Measurements from ENCODE around the gene NRF1. TPM values are rescaled to one million over a fixed set of nuclear protein-coding genes. Genes with fewer than 3 reads are reported as not detected.

The NRF1 gene
- total and polyA plus RNA-seq, 10 of the 15 experiments (the other 5 are each of a cell fraction or from before 2014, with no cell fraction given), result 3.5 to 23.1 (median 13.5) TPM

DNA sequence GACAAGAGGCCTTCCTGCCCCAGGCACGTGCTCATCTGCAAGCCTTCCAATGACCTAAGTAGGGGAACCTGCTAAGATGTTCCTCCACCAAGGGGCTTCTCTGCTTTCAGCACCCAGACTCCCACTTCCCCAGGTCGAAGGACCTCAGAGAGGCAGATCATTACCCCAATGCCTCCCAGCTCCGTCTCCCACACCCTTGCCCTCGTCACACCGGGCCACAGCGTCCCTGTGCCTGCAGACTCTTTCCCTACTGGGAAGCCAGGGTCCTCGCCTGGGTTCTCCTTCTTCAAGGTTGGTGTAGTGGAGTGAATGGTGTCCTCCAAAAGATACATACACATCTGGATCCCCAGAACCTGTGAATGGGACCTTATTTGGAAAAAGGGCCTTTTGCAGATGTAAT is 189.4 kb downstream of the NRF1 start (continued):
- TF ChIP-seq DPF2 (IDR thresholded peaks at IDR 0.05) (no peak), EGR1 (IDR thresholded peaks at IDR 0.05; ENCODE audit: borderline replicate concordance in 1 of 2, low read depth in 2 of 2, low read length in 2 of 2) (no peak)

DNA sequence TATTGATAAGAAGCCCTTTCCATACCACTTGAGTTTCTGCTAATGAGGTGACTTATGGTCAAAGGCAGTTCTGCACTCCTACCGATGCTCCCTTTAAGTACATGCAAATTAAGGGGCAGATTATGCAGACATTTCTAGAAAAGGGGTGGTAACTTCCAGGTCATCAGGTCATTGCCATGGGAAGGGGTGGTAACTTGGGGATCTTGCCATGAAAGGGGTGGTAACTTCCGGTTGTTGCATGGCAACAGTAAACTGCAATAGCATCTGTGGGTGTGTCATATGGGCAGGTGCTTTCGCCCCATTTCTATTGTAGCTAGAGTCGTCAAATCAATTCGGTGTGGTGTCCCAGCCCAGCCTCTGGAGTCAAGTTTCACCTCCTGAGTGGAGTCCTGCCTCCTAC is 190.4 kb downstream of the NRF1 start:
- no peaks in the 10 kb centered on the region for H3K79me2 ChIP-seq (ENCODE audit: control insufficient read depth, insufficient read depth, low read length)
- no peaks in the 10 kb centered on the region for H4K20me1 ChIP-seq (ENCODE audit: control insufficient read depth, insufficient read depth)

More for the DNA sequence above, 190.4 kb downstream of the NRF1 start:
- RAD21 ChIA-PET (ENCODE audit: unreplicated experiment), result no interaction called here
- no peak for DNase-seq (ENCODE audit: low read depth, low spot score)
- POLR2A ChIA-PET, result no interaction called here
- no peak overlapping the region for H3K9ac ChIP-seq (ENCODE audit: control insufficient read depth, insufficient read depth, low read length)
- no peak overlapping the region for H3K27ac ChIP-seq (ENCODE audit: control insufficient read depth, insufficient read depth)
- no peaks in the 10 kb centered on the region for H3K9me3 ChIP-seq (replicated peaks; ENCODE audit: control insufficient read depth, insufficient read depth, low read length)
- TF ChIP-seq PML (IDR thresholded peaks at IDR 0.05; ENCODE audit: low read length) (no peak), EZH2 (IDR thresholded peaks at IDR 0.05; ENCODE audit: borderline replicate concordance, control insufficient read depth, low read depth, low read length) (no peak), NR2C1 (IDR thresholded peaks at IDR 0.05) (peak; percentile 20; the same call in 1 of the 2 replicates), ZNF217 (IDR thresholded peaks at IDR 0.05) (no peak), EED (IDR thresholded peaks at IDR 0.05; ENCODE audit: low read depth) (no peak)
- TF ChIP-seq, protein P1, sequence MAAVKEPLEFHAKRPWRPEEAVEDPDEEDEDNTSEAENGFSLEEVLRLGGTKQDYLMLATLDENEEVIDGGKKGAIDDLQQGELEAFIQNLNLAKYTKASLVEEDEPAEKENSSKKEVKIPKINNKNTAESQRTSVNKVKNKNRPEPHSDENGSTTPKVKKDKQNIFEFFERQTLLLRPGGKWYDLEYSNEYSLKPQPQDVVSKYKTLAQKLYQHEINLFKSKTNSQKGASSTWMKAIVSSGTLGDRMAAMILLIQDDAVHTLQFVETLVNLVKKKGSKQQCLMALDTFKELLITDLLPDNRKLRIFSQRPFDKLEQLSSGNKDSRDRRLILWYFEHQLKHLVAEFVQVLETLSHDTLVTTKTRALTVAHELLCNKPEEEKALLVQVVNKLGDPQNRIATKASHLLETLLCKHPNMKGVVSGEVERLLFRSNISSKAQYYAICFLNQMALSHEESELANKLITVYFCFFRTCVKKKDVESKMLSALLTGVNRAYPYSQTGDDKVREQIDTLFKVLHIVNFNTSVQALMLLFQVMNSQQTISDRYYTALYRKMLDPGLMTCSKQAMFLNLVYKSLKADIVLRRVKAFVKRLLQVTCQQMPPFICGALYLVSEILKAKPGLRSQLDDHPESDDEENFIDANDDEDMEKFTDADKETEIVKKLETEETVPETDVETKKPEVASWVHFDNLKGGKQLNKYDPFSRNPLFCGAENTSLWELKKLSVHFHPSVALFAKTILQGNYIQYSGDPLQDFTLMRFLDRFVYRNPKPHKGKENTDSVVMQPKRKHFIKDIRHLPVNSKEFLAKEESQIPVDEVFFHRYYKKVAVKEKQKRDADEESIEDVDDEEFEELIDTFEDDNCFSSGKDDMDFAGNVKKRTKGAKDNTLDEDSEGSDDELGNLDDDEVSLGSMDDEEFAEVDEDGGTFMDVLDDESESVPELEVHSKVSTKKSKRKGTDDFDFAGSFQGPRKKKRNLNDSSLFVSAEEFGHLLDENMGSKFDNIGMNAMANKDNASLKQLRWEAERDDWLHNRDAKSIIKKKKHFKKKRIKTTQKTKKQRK (IDR thresholded peaks at IDR 0.05; ENCODE audit: low read depth, low read length), result no peak
- WGBS (ENCODE audit: insufficient coverage, insufficient replicate concordance, low lambda C conversion rate, missing lambda C conversion rate), result 48% methylated on average over 5 of the region's 5 CpGs
- in situ Hi-C loops (cut with MboI) (no loop called here), intact Hi-C loops (cut with micrococcal nuclease; ENCODE audit: unreplicated experiment) (no loop called here)
- ATAC-seq, result no peak
- no peak overlapping the region for H2AFZ ChIP-seq (ENCODE audit: control insufficient read depth, low read depth, low read length)
- no peak overlapping the region for H3K4me2 ChIP-seq (ENCODE audit: control insufficient read depth, insufficient read depth)
- H3K27me3 ChIP-seq (replicated peaks in 1 of 2; ENCODE audit: control insufficient read depth in 2 of 2, insufficient read depth in 2 of 2, low read length in 1 of 2), result no peaks in the 10 kb centered on the region; a peak in 1 of 4 replicates
- BruUV-seq (replicated peaks), result no TSS peak
- H3K36me3 ChIP-seq (ENCODE audit: control insufficient read depth in 2 of 2, insufficient read depth in 2 of 2, low read length in 1 of 2), result no peaks in the 10 kb centered on the region
- no peak overlapping the region for H3K4me3 ChIP-seq
- CTCF ChIA-PET, result no interaction called here
- no peak for FAIRE-seq
- H3K4me1 ChIP-seq (ENCODE audit: control insufficient read depth, insufficient read depth, low read length), result no peaks in the 10 kb centered on the region
- SMC1A ChIA-PET (ENCODE audit: uncharacterized antibody, unreplicated experiment), result no interaction called here
